Kidney capillary endothelial cell (primary cell): ENCODE results near the gene FTCDNL1.

Experiments
- DNase-seq: peaks from one replicate; pipeline ENCODE4 v3.0.0-alpha.2; 2018; ENCODE audit warnings: low spot score

FTCDNL1 gene

GRCh38 chr2:199742884-199743283 lies 108.1 kb downstream of the FTCDNL1 start:
- DNase-seq, result no peak

DNA sequence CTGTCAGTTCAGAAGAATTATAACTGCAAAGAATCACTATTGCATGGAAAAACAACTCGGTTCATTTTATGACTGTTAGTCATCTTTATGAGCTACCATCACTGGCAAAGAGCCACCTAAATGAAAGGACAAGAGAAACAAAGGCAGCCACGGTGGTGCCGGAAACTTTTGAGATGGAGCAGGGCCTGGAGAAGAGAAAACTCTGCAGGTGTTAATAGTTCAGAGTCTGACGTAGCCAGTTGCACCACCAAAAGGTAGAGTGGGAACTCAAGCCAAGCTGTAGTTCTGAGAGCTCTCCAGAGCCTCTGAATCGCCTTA lies 110.9 kb downstream of the FTCDNL1 start:
- no peak for DNase-seq

DNA sequence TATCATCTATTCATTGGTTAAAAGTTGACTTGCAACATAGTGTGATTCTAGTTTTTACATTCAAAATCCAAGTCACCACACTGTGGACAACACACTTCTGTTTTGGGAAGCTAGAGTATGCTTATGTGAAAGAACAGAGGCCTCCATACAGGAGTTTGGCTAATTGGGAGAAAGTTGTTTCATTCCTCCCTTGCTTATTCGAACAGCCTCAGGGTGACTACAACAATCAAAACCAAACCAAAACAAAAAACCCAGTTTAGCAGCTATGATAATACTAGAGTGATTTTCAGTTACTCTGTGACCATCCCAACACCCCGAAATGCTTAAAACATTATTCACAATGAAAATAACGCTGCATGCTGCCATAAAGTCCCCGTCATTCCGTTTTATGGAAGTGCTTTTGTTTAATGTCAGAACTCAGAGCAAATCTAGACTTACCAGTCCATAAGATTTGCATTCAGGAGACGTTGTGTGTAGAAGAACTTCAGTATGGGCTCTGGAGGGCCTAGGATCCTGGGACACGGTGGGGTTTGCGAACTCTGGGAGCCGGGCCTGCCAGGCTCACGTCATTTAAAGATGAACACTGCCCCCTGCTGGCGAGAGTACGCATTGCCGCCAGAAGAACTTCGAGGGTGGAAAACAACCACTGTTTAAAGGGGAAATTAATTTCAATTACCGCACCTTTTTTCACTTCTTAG lies 111.4 kb downstream of the FTCDNL1 start:
- DNase-seq, result peak; percentile 36

GRCh38 chr2:199738727-199739412 lies 112.1 kb downstream of the FTCDNL1 start:
- no peak for DNase-seq

DNA sequence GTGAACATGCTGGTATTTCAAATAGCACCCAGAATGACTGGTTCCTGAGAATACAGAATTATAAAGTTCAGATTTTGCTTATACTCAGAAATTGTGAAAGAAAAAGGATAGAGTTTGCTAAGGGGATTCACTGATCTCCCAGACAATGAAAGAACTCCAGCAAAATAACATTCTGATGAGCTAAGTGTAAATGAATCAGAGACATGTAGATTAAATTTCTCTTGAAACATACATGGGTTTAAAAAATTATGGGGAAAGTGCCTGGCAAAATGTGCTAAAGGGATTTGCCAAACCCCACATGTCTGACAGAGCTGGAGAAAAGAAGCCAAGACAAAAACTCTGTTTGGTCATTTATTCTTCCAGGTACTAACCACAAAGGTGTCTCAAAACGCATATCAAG lies 116.3 kb downstream of the FTCDNL1 start:
- DNase-seq, result no peak

GRCh38 chr2:199734011-199734410 lies 117.0 kb downstream of the FTCDNL1 start:
- no peak for DNase-seq

DNA sequence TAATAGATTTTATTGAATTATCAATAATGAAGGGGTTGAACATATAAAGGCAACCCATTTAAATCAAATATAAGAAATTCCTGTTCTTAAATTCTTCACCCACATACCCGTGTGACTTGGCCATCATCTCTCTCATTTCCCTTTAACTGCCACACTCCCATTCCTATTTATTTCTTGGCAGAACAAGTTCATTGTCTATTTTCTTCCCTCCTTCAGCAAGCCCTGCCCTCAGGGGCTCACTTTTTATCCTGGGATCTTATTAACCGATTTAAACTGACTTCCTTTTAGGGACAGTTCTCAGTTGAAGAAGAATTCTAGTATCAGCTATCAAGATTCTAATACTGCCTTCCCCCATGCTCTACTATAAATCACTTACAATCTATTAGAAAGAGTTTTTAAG lies 123.2 kb downstream of the FTCDNL1 start:
- DNase-seq, result no peak

DNA sequence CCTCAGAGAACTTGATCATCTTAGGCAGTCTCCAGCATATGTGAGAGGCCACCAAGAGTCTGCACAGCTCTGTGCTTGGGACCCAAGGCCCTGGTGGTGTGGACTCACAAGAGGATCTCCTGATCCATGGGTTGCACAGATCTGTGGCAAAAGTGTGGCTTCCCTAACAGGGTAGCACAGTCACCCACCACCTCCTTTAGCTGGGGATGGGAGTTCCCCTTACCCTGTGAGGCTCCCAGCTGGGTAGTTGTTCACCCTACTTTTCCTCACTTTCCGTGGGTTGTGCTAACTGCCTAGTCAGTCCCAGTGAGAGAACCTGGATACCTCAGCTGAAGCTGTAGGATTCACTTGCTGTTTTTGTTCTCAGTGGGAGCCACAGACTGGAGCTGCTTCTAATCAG lies 123.7 kb downstream of the FTCDNL1 start:
- DNase-seq, result no peak

GRCh38 chr2:199718074-199718473 lies 132.9 kb downstream of the FTCDNL1 start:
- no peak for DNase-seq

DNA sequence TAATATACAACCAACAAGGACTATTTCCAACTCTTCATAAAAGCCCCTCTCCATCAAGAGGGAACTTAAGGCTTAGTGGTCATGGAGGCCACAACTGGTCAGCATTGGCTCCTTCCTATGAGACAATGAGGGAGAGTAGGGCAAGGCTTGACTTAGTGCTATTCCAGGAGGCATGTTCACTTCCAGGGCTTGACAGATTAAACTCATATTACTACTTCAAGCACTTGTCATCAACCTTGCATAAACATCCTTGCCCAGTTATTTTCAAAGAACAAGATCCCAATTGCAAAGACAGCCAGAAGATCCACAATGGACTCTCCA lies 133.4 kb downstream of the FTCDNL1 start:
- no peak for DNase-seq

- no peak for DNase-seq
Measured at GRCh38 chr2:199716807-199717586, 134.0 kb downstream of the FTCDNL1 start.

DNA sequence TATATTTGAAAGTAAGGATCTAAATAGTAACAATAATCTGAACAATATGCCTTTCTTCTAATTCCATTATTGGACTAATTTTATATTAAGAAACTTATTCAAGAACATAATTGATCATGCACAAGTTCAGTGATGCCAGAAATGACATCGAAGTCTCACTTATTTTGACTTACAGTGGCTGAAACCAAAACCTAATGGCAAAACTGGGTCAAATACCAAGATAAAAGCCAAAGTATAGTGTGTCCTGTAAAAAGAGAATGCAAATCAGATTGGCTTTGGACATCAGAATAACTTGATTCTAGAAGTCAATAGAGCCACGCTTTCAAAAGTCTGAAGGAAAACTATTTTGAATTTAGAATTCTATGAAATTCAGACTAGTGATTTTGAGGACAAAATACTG lies 137.2 kb downstream of the FTCDNL1 start:
- DNase-seq, result no peak

DNA sequence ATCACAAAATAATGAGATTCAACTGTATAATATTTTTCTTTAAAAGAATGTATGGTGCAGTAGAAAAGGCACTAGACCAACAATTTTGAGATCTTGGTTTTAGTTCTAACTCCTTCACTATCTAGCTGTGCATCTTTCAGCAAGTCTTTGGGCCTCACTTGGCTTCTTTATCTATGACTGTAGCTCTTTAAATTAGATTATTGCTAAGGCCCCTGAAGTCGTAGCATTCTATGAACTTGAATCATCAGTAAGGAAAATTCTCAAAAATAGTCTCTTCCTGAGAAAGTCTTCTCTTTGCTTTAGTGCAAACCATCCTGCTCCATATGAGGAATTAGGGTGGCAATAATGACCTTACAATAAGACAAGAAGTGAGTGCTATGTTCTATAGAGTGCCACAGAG lies 140.4 kb downstream of the FTCDNL1 start:
- DNase-seq, result no peak
